SK-N-SH treated with all-trans-retinoic acid at 6 μM for 48 hours (cell line): ENCODE measurements around the gene NRL.

Source experiments
- ATAC-seq: fragments of 200-7000 bp; cut with Tn5 transposase; 3 replicates; pipeline ENCODE4 v1.9.1; 2020; ENCODE audit warnings: mild to moderate bottlenecking, moderate library complexity
- ARNTL ChIP-seq: fragments of 450-650 bp; formaldehyde crosslinking; IDR thresholded peaks from 2 replicates; pipeline ENCODE4 v1.5.0; 2020; ENCODE audit warnings: low read depth, mild to moderate bottlenecking, moderate library complexity, borderline replicate concordance
- BACH2 ChIP-seq: fragments of 250-450 bp; sonication (Bioruptor Pico); IDR thresholded peaks from 2 replicates; pipeline ENCODE4 v1.9.0; 2021; ENCODE audit warnings: mild to moderate bottlenecking, borderline replicate concordance
- CSDC2 ChIP-seq: fragments of 250-450 bp; sonication (Bioruptor Pico); IDR thresholded peaks from 2 replicates; pipeline ENCODE4 v1.5.0; 2020; ENCODE audit warnings: mild to moderate bottlenecking, moderate library complexity
- CSRNP3 ChIP-seq: fragments of 250-450 bp; sonication (Bioruptor Pico); IDR thresholded peaks from 2 replicates; pipeline ENCODE4 v1.5.1; 2021; ENCODE audit warnings: mild to moderate bottlenecking, moderate library complexity
- GLIS3 ChIP-seq: fragments of 250-450 bp; sonication (Bioruptor Pico); IDR thresholded peaks from 2 replicates; pipeline ENCODE4 v1.5.0; 2020; ENCODE audit warnings: mild to moderate bottlenecking, moderate library complexity
- ISL1 ChIP-seq: fragments of 250-450 bp; sonication (Bioruptor Pico); IDR thresholded peaks from 2 replicates; pipeline ENCODE4 v2.1.2; 2022; ENCODE audit warnings: mild to moderate bottlenecking, moderate library complexity
- OSR1 ChIP-seq: fragments of 250-450 bp; sonication (Bioruptor Pico); IDR thresholded peaks from 2 replicates; pipeline ENCODE4 v1.8.0; 2022; ENCODE audit warnings: moderate library complexity, mild to moderate bottlenecking, inconsistent platforms
- PATZ1 ChIP-seq: fragments of 250-450 bp; sonication (Bioruptor Pico); IDR thresholded peaks from 2 replicates; pipeline ENCODE4 v1.8.0; 2020; ENCODE audit warnings: mild to moderate bottlenecking, moderate library complexity, borderline replicate concordance
- POU6F1 ChIP-seq: fragments of 250-450 bp; sonication (Bioruptor Pico); IDR thresholded peaks from 2 replicates; pipeline ENCODE4 v1.8.0; 2021; ENCODE audit warnings: low read depth, mild to moderate bottlenecking, moderate library complexity, borderline replicate concordance
- PPARA ChIP-seq: fragments of 250-450 bp; sonication (Bioruptor Pico); IDR thresholded peaks from 2 replicates; pipeline ENCODE4 v1.5.0; 2020; ENCODE audit warnings: mild to moderate bottlenecking, borderline replicate concordance
- RARB ChIP-seq: fragments of 250-450 bp; sonication (Bioruptor Pico); IDR thresholded peaks from 2 replicates; pipeline ENCODE4 v1.8.0; 2021; ENCODE audit warnings: mild to moderate bottlenecking, moderate library complexity
- SNAI2 ChIP-seq: fragments of 250-450 bp; sonication (Bioruptor Pico); IDR thresholded peaks from 2 replicates; pipeline ENCODE4 v1.5.0; 2020; ENCODE audit warnings: mild to moderate bottlenecking, moderate library complexity
- TCF4 ChIP-seq: fragments of 250-450 bp; sonication (Bioruptor Pico); IDR thresholded peaks from 2 replicates; pipeline ENCODE4 v1.8.0; 2021; ENCODE audit warnings: mild to moderate bottlenecking, moderate library complexity, borderline replicate concordance
- TOX ChIP-seq: fragments of 250-450 bp; sonication (Bioruptor Pico); IDR thresholded peaks from 2 replicates; pipeline ENCODE4 v1.8.0; 2021; ENCODE audit warnings: mild to moderate bottlenecking, moderate library complexity, borderline replicate concordance
- TSHZ2 ChIP-seq: fragments of 250-450 bp; sonication (Bioruptor Pico); IDR thresholded peaks from 2 replicates; pipeline ENCODE4 v1.5.0; 2020; ENCODE audit warnings: mild to moderate bottlenecking, moderate library complexity
- ZC3H10 ChIP-seq: fragments of 250-450 bp; sonication (Bioruptor Pico); IDR thresholded peaks from 2 replicates; pipeline ENCODE4 v1.5.1; 2021; ENCODE audit warnings: mild to moderate bottlenecking, moderate library complexity
- ZFP3 ChIP-seq: fragments of 250-450 bp; sonication (Bioruptor Pico); IDR thresholded peaks from 2 replicates; pipeline ENCODE4 v1.5.0; 2020; ENCODE audit warnings: mild to moderate bottlenecking, moderate library complexity
- ZFP30 ChIP-seq: fragments of 450-650 bp; formaldehyde crosslinking; IDR thresholded peaks from 2 replicates; pipeline ENCODE4 v1.5.0; 2022; ENCODE audit warnings: mild to moderate bottlenecking, moderate library complexity
- ZNF565 ChIP-seq: fragments of 450-650 bp; formaldehyde crosslinking; conservative IDR thresholded peaks from 2 replicates; pipeline ENCODE4 v1.5.0; 2020; ENCODE audit warnings: low read depth, mild to moderate bottlenecking, moderate library complexity
- ZNF70 ChIP-seq: fragments of 450-650 bp; formaldehyde crosslinking; IDR thresholded peaks from 2 replicates; pipeline ENCODE4 v1.5.0; 2020; ENCODE audit warnings: mild to moderate bottlenecking, moderate library complexity
- ZNF8 ChIP-seq: fragments of 450-650 bp; formaldehyde crosslinking; IDR thresholded peaks from 2 replicates; pipeline ENCODE4 v1.5.0; 2020; ENCODE audit warnings: mild to moderate bottlenecking, moderate library complexity

Gene NRL

GRCh38 chr14:24075485-24076301, 39.1 kb downstream of the NRL start:
- TF ChIP-seq SNAI2 (CRISPR knock-in tag) = no peak
- no peak for TF ChIP-seq ZNF8
- no peak for TF ChIP-seq TOX
- TF ChIP-seq ARNTL (CRISPR knock-in tag) = no peak
- no peak for TF ChIP-seq TSHZ2
- TF ChIP-seq, all 23 proteins: peak for 0
- ATAC-seq = no peak

- TF ChIP-seq PATZ1 (CRISPR knock-in tag) = no peak
- ATAC-seq = no peak
These were observed 39.9 kb downstream of the NRL start for GRCh38 chr14:24074625-24075484.

GRCh38 chr14:24072881-24073877, 41.6 kb downstream of the NRL start:
- TF ChIP-seq ZFP3 (CRISPR knock-in tag) (no peak), ZC3H10 (CRISPR knock-in tag) (no peak), TCF4 (no peak), CSDC2 (no peak), ZNF70 (CRISPR knock-in tag) (no peak)
- ATAC-seq = no peak

- ATAC-seq = no peak
- no peak for TF ChIP-seq ISL1 (CRISPR knock-in tag)
- TF ChIP-seq ZC3H10 (CRISPR knock-in tag) = no peak
- no peak for TF ChIP-seq OSR1 (CRISPR knock-in tag)
- no peak for TF ChIP-seq CSDC2
- TF ChIP-seq PATZ1 (CRISPR knock-in tag) = no peak
- no peak for TF ChIP-seq ZNF70 (CRISPR knock-in tag)
- TF ChIP-seq CSRNP3 (CRISPR knock-in tag) = no peak
- TF ChIP-seq ZFP3 (CRISPR knock-in tag) = no peak
- TF ChIP-seq TCF4 = no peak
- no peak for TF ChIP-seq ZNF565 (CRISPR knock-in tag)
- no peak for TF ChIP-seq ZFP30 (CRISPR knock-in tag)
- TF ChIP-seq SNAI2 (CRISPR knock-in tag) = no peak
- TF ChIP-seq ARNTL (CRISPR knock-in tag) = no peak
- TF ChIP-seq PPARA (CRISPR knock-in tag) = no peak
- TF ChIP-seq RARB (CRISPR knock-in tag) = no peak
- TF ChIP-seq BACH2 (CRISPR knock-in tag) = no peak
- no peak for TF ChIP-seq GLIS3 (CRISPR knock-in tag)
- no peak for TF ChIP-seq POU6F1 (CRISPR knock-in tag)
These were observed 42.3 kb downstream of the NRL start for GRCh38 chr14:24072436-24072835.
